HepG2 (cell line): Measurements from ENCODE around the gene BCL2L13. TPM values are rescaled to one million over a fixed set of nuclear protein-coding genes. Genes with fewer than 3 reads are reported as not detected.

ENCODE experiments used
- EED ChIP-seq: sonication (generic); formaldehyde crosslinking; IDR thresholded peaks from 2 replicates; pipeline ENCODE4 v1.5.0; 2020; ENCODE audit warnings: mild to moderate bottlenecking, missing genetic modification reagents
- HNF4G ChIP-seq, 2 experiments: sonication (generic) in 1 of 2; formaldehyde crosslinking in 1 of 2; IDR thresholded peaks; 2 replicates each; pipeline versions ENCODE4 v1.4.0 to v1.6.1; 2011 to 2020; ENCODE audit warnings: borderline replicate concordance in 2 of 2, low read depth in 2 of 2, mild to moderate bottlenecking in 2 of 2, low read length in 1 of 2, missing genetic modification reagents in 1 of 2, moderate library complexity in 1 of 2
- KLF16 ChIP-seq, 2 experiments: sonication (generic) in 1 of 2; formaldehyde crosslinking in 1 of 2; IDR thresholded peaks; 2 replicates each; pipeline versions ENCODE4 v1.6.1 to v1.8.0; 2016 to 2023; ENCODE audit warnings: missing genetic modification reagents in 2 of 2, missing compliant biosample characterization in 1 of 2
- MAFF ChIP-seq: IDR thresholded peaks from 2 replicates; pipeline ENCODE4 v1.6.1; 2011; ENCODE audit warnings: low read depth, low read length, improper control_type of control experiment
- POLR2AphosphoS5 ChIP-seq: IDR thresholded peaks from 2 replicates; pipeline ENCODE4 v1.6.1; 2012; ENCODE audit warnings: low read depth, low read length
- STAG1 ChIP-seq: sonication (generic); formaldehyde crosslinking; IDR thresholded peaks from 2 replicates; pipeline ENCODE4 v1.4.0; 2020; ENCODE audit warnings: missing genetic modification reagents
- TBX2 ChIP-seq: sonication (generic); formaldehyde crosslinking; IDR thresholded peaks from 2 replicates; pipeline ENCODE4 v1.5.0; 2020; ENCODE audit warnings: missing genetic modification reagents, mild to moderate bottlenecking, borderline replicate concordance
- TFAP4 ChIP-seq: sonication (generic); IDR thresholded peaks from 2 replicates; pipeline ENCODE4 v1.6.1; 2016; ENCODE audit warnings: low read depth, borderline replicate concordance
- TFDP2 ChIP-seq: sonication (generic); formaldehyde crosslinking; IDR thresholded peaks from 2 replicates; pipeline ENCODE4 v1.4.0; 2020; ENCODE audit warnings: missing genetic modification reagents
- USF2 ChIP-seq, 2 experiments: sonication (generic) in 1 of 2; formaldehyde crosslinking in 1 of 2; IDR thresholded peaks; 2 replicates each; pipeline versions ENCODE4 v1.5.1 to v1.6.1; 2011 to 2020; ENCODE audit warnings: borderline replicate concordance in 1 of 2, low read depth in 1 of 2, low read length in 1 of 2, mild to moderate bottlenecking in 1 of 2, missing genetic modification reagents in 1 of 2, moderate library complexity in 1 of 2
- ZMYM2 ChIP-seq: sonication (generic); formaldehyde crosslinking; IDR thresholded peaks from 2 replicates; pipeline ENCODE4 v1.8.0; 2022; ENCODE audit warnings: mild to moderate bottlenecking, missing genetic modification reagents
- ZNF235 ChIP-seq: sonication (generic); formaldehyde crosslinking; IDR thresholded peaks from 2 replicates; pipeline ENCODE4 v1.8.1; 2023; ENCODE audit warnings: mild to moderate bottlenecking, missing genetic modification reagents, borderline replicate concordance
- ZNF362 ChIP-seq: sonication (generic); formaldehyde crosslinking; IDR thresholded peaks from 2 replicates; pipeline ENCODE4 v1.4.0; 2020; ENCODE audit warnings: missing genetic modification reagents, mild to moderate bottlenecking, borderline replicate concordance
- ZNF431 ChIP-seq: sonication (generic); formaldehyde crosslinking; IDR thresholded peaks from 2 replicates; pipeline ENCODE4 v1.9.0; 2022; ENCODE audit warnings: missing genetic modification reagents, low read depth, mild to moderate bottlenecking, borderline replicate concordance
- ZNF574 ChIP-seq: sonication (generic); formaldehyde crosslinking; IDR thresholded peaks from 2 replicates; pipeline ENCODE4 v1.4.0; 2020; ENCODE audit warnings: missing genetic modification reagents
- ZNF687 ChIP-seq: sonication (generic); formaldehyde crosslinking; IDR thresholded peaks from 2 replicates; pipeline ENCODE4 v1.5.1; 2020; ENCODE audit warnings: mild to moderate bottlenecking, missing genetic modification reagents, moderate library complexity
- polyA plus RNA-seq, 8 experiments: library from polyadenylated mRNA; depleted of rRNA in 3 of 8; stranded (reverse) in 7 of 8; unstranded in 1 of 8; fragments of >200 nt; fragmentation: Illumina TruSeq in 4 of 8; extraction: Trizol in 4 of 8; gene quantifications; 2 replicates each; pipeline versions ENCODE4 v1.2.1 to v1.2.3, GENCODE V29; 2011 to 2016; ENCODE audit warnings: low read depth in 4 of 8, missing spikeins in 1 of 8, mixed read lengths in 1 of 8; ENCODE audit not compliant: insufficient read depth in 1 of 8
- total RNA-seq, 5 experiments: library from RNA; depleted of rRNA; stranded (reverse); fragments of >200 nt; fragmentation: Illumina TruSeq; extraction: Trizol; gene quantifications; 2 replicates each; pipeline ENCODE4 v1.2.3, GENCODE V29; 2016; ENCODE audit warnings: low read depth in 1 of 5

Gene BCL2L13
- total and polyA plus RNA-seq, 2 of the 13 experiments (the other 11 are each of a cell fraction or from before 2014, with no cell fraction given): 13.5 to 14.6 TPM

GRCh38 chr22:17742527-17742902 is 104.0 kb downstream of the BCL2L13 start (continued):
- TF ChIP-seq EED (no peak), KLF16 (CRISPR knock-in tag; IDR thresholded peaks at IDR 0.05) (no peak), POLR2AphosphoS5 (no peak), MAFF (no peak), USF2 (IDR thresholded peaks at IDR 0.05; ENCODE audit: low read depth, low read length) (no peak), USF2 (CRISPR knock-in tag; IDR thresholded peaks at IDR 0.05; ENCODE audit: borderline replicate concordance) (no peak), TFAP4 (peak; percentile 67; the same call in 1 of the 2 replicates), HNF4G (IDR thresholded peaks at IDR 0.05; ENCODE audit: borderline replicate concordance, low read depth, low read length) (no peak), HNF4G (CRISPR knock-in tag; IDR thresholded peaks at IDR 0.05; ENCODE audit: borderline replicate concordance, low read depth) (no peak), ZNF362 (CRISPR knock-in tag) (no peak), ZMYM2 (no peak), STAG1 (CRISPR knock-in tag) (peak; percentile 91), ZNF431 (CRISPR knock-in tag) (no peak), ZNF235 (no peak), ZNF687 (peak; percentile 40), ZNF574 (CRISPR knock-in tag) (no peak), TBX2 (CRISPR knock-in tag) (no peak), TFDP2 (CRISPR knock-in tag) (no peak)
